ENCODE results near the gene PIP5K1B.

Gene PIP5K1B

GRCh38 chr9:69001921-69002320 is 296.9 kb downstream of the PIP5K1B start:
- DNase-seq: no peak

- DNase-seq: no peak
Measured at GRCh38 chr9:69003051-69003450, 298.0 kb downstream of the PIP5K1B start.

GRCh38 chr9:69004836-69005235 is 299.8 kb downstream of the PIP5K1B start:
- no peak for DNase-seq

- DNase-seq: no peak
Measured at GRCh38 chr9:69009708-69010107, 304.7 kb downstream of the PIP5K1B start.

- DNase-seq: no peak
Measured at GRCh38 chr9:69012696-69013381, 307.8 kb downstream of the PIP5K1B start.

- no peak for DNase-seq
Measured at GRCh38 chr9:69013382-69013727, 308.3 kb downstream of the PIP5K1B start.

- DNase-seq: no peak
Measured at GRCh38 chr9:69014013-69014412, 309.0 kb downstream of the PIP5K1B start, which contains the start of gene PRKACG. TSS of gene PRKACG (minus strand) at chr9:69014113. CDS start at chr9:69014092, 21 bp downstream.

GRCh38 chr9:69016191-69017096 is 311.4 kb downstream of the PIP5K1B start:
- DNase-seq: no peak

- DNase-seq: no peak
Measured at GRCh38 chr9:69018737-69019136, 313.7 kb downstream of the PIP5K1B start.

- DNase-seq: no peak
Measured at GRCh38 chr9:69019808-69020207, 314.8 kb downstream of the PIP5K1B start.

- DNase-seq: no peak
Measured at GRCh38 chr9:69020301-69021145, 315.5 kb downstream of the PIP5K1B start.

- DNase-seq: no peak
Measured at GRCh38 chr9:69023650-69024049, 318.6 kb downstream of the PIP5K1B start.

GRCh38 chr9:69027355-69028097 is 322.5 kb downstream of the PIP5K1B start:
- peak; percentile 16 for DNase-seq

GRCh38 chr9:69028754-69029153 is 323.7 kb downstream of the PIP5K1B start:
- DNase-seq: no peak

GRCh38 chr9:69029535-69029934 is 324.5 kb downstream of the PIP5K1B start:
- no peak for DNase-seq

GRCh38 chr9:69030851-69031645 is 326.0 kb downstream of the PIP5K1B start:
- DNase-seq: no peak

- DNase-seq: no peak
Measured at GRCh38 chr9:69034071-69034470, 329.0 kb downstream of the PIP5K1B start.

GRCh38 chr9:69035438-69036308 is 330.6 kb downstream of the PIP5K1B start, which contains the start of gene FXN:
TSS of gene FXN (plus strand) at chr9:69035752. CDS start at chr9:69035783, 31 bp downstream.
- peak; percentile 82 for DNase-seq

GRCh38 chr9:69036309-69036708 is 331.3 kb downstream of the PIP5K1B start:
- peak; percentile 21 for DNase-seq

- no peak for DNase-seq
Measured at GRCh38 chr9:69036799-69037198, 331.8 kb downstream of the PIP5K1B start.
